ENCODE results near the gene SFTPA1.
"Not testable (repeated sequence)": the region's sequence is repeated elsewhere in the genome, so short reads cannot be mapped to it uniquely, and the experiment has no call there.

SFTPA1 gene

GRCh38 chr10:79610601-79611191, at the start of gene SFTPA1:
Gene SFTPA1 (plus strand): TSS chr10:79610939. CDS start chr10:79611826, 887 bp downstream.
- H3K27ac ChIP-seq: no peak within 1 kb of the TSS
- no peak within 1 kb of the TSS for H3K4me3 ChIP-seq
- no peak for TF ChIP-seq CTCF (IDR thresholded peaks at IDR 0.05)
- DNase-seq (ENCODE audit: low spot score): no peak

- no peak for TF ChIP-seq CTCF (IDR thresholded peaks at IDR 0.05)
- H3K27ac ChIP-seq: no peak overlapping the region
- DNase-seq (ENCODE audit: low spot score): no peak
These were observed 49.5 kb upstream of the SFTPA1 start for GRCh38 chr10:79561257-79561656.

GRCh38 chr10:79562135-79562756, 48.5 kb upstream of the SFTPA1 start:
- Histone ChIP-seq H3K4me3 (no peak overlapping the region), H3K27ac (no peak overlapping the region)
- peak; percentile 72 for TF ChIP-seq CTCF (IDR thresholded peaks at IDR 0.05)
- no peak for DNase-seq (ENCODE audit: low spot score)

More at GRCh38 chr10:79561257-79561656, 49.5 kb upstream of the SFTPA1 start:
- no peak overlapping the region for H3K4me3 ChIP-seq

- no peak for TF ChIP-seq CTCF (IDR thresholded peaks at IDR 0.05)
- H3K4me3 ChIP-seq: no peak overlapping the region
- H3K27ac ChIP-seq: no peak overlapping the region
- DNase-seq (ENCODE audit: low spot score): no peak
These were observed 47.3 kb upstream of the SFTPA1 start for GRCh38 chr10:79563426-79563825.

- H3K27ac ChIP-seq; DNase-seq (ENCODE audit: low spot score); H3K4me3 ChIP-seq: not testable (repeated sequence)
These were observed 40.1 kb upstream of the SFTPA1 start for GRCh38 chr10:79570624-79571023.

- no peak for DNase-seq (ENCODE audit: low spot score)
- Histone ChIP-seq H3K4me3 (no peak overlapping the region), H3K27ac (no peak overlapping the region)
- no peak for TF ChIP-seq CTCF (IDR thresholded peaks at IDR 0.05)
These were observed 31.4 kb upstream of the SFTPA1 start for GRCh38 chr10:79579361-79579760.

- no peak overlapping the region for H3K4me3 ChIP-seq
- no peak for DNase-seq (ENCODE audit: low spot score)
- TF ChIP-seq CTCF (IDR thresholded peaks at IDR 0.05): no peak
- no peak overlapping the region for H3K27ac ChIP-seq
These were observed 29.7 kb upstream of the SFTPA1 start for GRCh38 chr10:79581044-79581443.
